GM12864 (cell line): ENCODE results near the gene SKA3.
"Not testable (repeated sequence)": the region's sequence is repeated elsewhere in the genome, so short reads cannot be mapped to it uniquely, and the experiment has no call there.

Experiments
- DNase-seq: peaks from one replicate; pipeline ENCODE4 v3.0.0-alpha.2; 2011; ENCODE audit warnings: low read depth
- H3K4me3 ChIP-seq: 2 replicates; pipeline ENCODE4 v1.5.1; 2011; ENCODE audit warnings: mild to moderate bottlenecking, low read depth, low read length, control low read depth
- CTCF ChIP-seq: IDR thresholded peaks from 2 replicates; pipeline ENCODE4 v1.5.1; 2011; ENCODE audit warnings: low read depth, mild to moderate bottlenecking, moderate library complexity, low read length, control low read depth, inconsistent platforms; ENCODE audit errors: missing control alignments

SKA3 gene

GRCh38 chr13:21149568-21149967 is 26.8 kb downstream of the SKA3 start:
- no peak for DNase-seq
- H3K4me3 ChIP-seq: no peak overlapping the region

GRCh38 chr13:21148557-21149258 is 27.6 kb downstream of the SKA3 start:
- DNase-seq: no peak
- no peak overlapping the region for H3K4me3 ChIP-seq
- TF ChIP-seq CTCF: no peak

More at GRCh38 chr13:21149568-21149967, 26.8 kb downstream of the SKA3 start:
- TF ChIP-seq CTCF: no peak

- TF ChIP-seq CTCF: no peak
- H3K4me3 ChIP-seq: no peak overlapping the region
- DNase-seq: no peak
Measured at GRCh38 chr13:21147827-21148226, 28.5 kb downstream of the SKA3 start.

- no peak overlapping the region for H3K4me3 ChIP-seq
- no peak for DNase-seq
- no peak for TF ChIP-seq CTCF
Measured at GRCh38 chr13:21142766-21143165, 33.6 kb downstream of the SKA3 start.

- no peak for DNase-seq
- no peak for TF ChIP-seq CTCF
- peak overlapping the region; percentile 62 for H3K4me3 ChIP-seq
Measured at GRCh38 chr13:21139374-21139773, 37.0 kb downstream of the SKA3 start.

- no peak for TF ChIP-seq CTCF
- no peak for DNase-seq
- H3K4me3 ChIP-seq: no peak overlapping the region
Measured at GRCh38 chr13:21138561-21138960, 37.8 kb downstream of the SKA3 start.

- no peak overlapping the region for H3K4me3 ChIP-seq
- TF ChIP-seq CTCF: no peak
- no peak for DNase-seq
Measured at GRCh38 chr13:21137696-21138095, 38.7 kb downstream of the SKA3 start.

GRCh38 chr13:21135833-21136232 is 40.5 kb downstream of the SKA3 start:
- H3K4me3 ChIP-seq, DNase-seq: not testable (repeated sequence)
